Adrenal gland (tissue), 5 donors: ENCODE measurements around the gene PRKCSH.

Experiments used
- CTCF ChIP-seq, 6 experiments: fragments of 450-650 bp in 4 of 6; fragments of 200-600 bp in 2 of 6; sonication (generic) in 1 of 6; IDR thresholded peaks; 1 replicate in 5 of 6; 2 replicates in 1 of 6; pipeline versions ENCODE4 v1.5.1 to v1.8.0; 2016 to 2021; ENCODE audit warnings: antibody characterized with exemption in 6 of 6, mild to moderate bottlenecking in 2 of 6, moderate library complexity in 1 of 6
- POLR2A ChIP-seq, 2 donors: fragments of 450-650 bp; IDR thresholded peaks; one replicate each; pipeline ENCODE4 v1.6.1; 2017; ENCODE audit warnings: antibody characterized with exemption in 2 of 2, mild to moderate bottlenecking in 2 of 2, moderate library complexity in 1 of 2
- donor health status: DM: no; HTN: no; CAD: no.

DNA sequence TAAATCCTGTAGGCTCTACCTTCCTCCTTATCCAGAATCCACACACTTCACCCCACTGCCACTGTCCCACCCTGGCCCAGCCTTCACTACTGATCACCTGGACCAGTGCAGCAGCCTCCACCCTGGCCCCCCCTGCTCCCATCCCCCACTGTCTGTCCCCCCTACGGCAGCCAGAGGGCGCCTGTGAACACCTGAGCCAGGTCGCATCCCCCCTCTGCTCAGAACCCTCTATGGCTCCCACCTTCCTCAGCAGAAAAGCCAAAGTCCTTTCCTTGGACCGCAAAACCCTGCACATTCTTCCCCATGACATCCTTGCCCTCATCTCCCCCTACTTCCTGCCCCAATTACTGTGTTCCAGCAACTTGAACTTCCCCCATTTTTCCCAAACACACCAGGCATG, 24.8 kb downstream of the PRKCSH start:
- TF ChIP-seq CTCF (IDR thresholded peaks at IDR 0.05) (peak in 2 of 6 experiments; percentile 23 to 25), POLR2A (IDR thresholded peaks at IDR 0.05) (no peak)
